Thymus (tissue), 11 donors: ENCODE measurements around the gene CACNA2D1. TPM values are rescaled to one million over a fixed set of nuclear protein-coding genes. Genes with fewer than 3 reads are reported as not detected.

Source experiments
- DNase-seq, 9 donors: peaks; one replicate each; pipeline ENCODE4 v3.0.0-alpha.2; 2013; ENCODE audit warnings: low spot score in 9 of 9, low read depth in 6 of 9, missing footprints in 1 of 9
- H3K27ac ChIP-seq, 2 donors: one replicate each; pipeline ENCODE4 v1.5.1; 2013; ENCODE audit warnings: control low read depth in 1 of 2, low read depth in 1 of 2, low read length in 1 of 2, mild to moderate bottlenecking in 1 of 2, moderate library complexity in 1 of 2
- H3K27me3 ChIP-seq, 2 donors: one replicate each; pipeline ENCODE4 v1.5.1; 2013; ENCODE audit warnings: low read length in 1 of 2; ENCODE audit not compliant: control insufficient read depth in 2 of 2, insufficient read depth in 1 of 2
- H3K36me3 ChIP-seq, 2 donors: one replicate each; pipeline ENCODE4 v1.5.1; 2013; ENCODE audit warnings: low read length in 1 of 2, mild to moderate bottlenecking in 1 of 2, moderate library complexity in 1 of 2; ENCODE audit not compliant: control insufficient read depth in 2 of 2, insufficient read depth in 2 of 2
- H3K4me1 ChIP-seq, 2 donors: one replicate each; pipeline ENCODE4 v1.5.1; 2013; ENCODE audit warnings: low read length in 2 of 2; ENCODE audit not compliant: control insufficient read depth in 2 of 2, insufficient read depth in 2 of 2
- H3K4me3 ChIP-seq, 2 donors: one replicate each; pipeline ENCODE4 v1.5.1; 2013; ENCODE audit warnings: low read length in 2 of 2, control low read depth in 1 of 2, mild to moderate bottlenecking in 1 of 2
- H3K9me3 ChIP-seq, 2 donors: one replicate each; pipeline ENCODE4 v1.5.1; 2013; ENCODE audit warnings: low read length in 1 of 2, mild to moderate bottlenecking in 1 of 2; ENCODE audit not compliant: control insufficient read depth in 2 of 2, insufficient read depth in 1 of 2
- WGBS: extraction: QIAGEN DNeasy Blood & Tissue Kit; methylation state at CpG from one replicate; pipeline ENCODE4 v1.1.7; 2013; 5-methylcytosine and 5-hydroxymethylcytosine counted together
- polyA plus RNA-seq: library from polyadenylated mRNA; stranded (reverse); fragments of 200-250 nt; gene quantifications from one replicate; pipeline ENCODE4 v1.2.3, GENCODE V29; 2013
- total RNA-seq: library from RNA; stranded (reverse); fragments of 120-200 nt; gene quantifications from one replicate; pipeline ENCODE4 v1.2.4, GENCODE V29; 2013
- donor health status: healthy.

CACNA2D1 gene
- total and polyA plus RNA-seq, 2 donors = 5.7 to 8.4 TPM

GRCh38 chr7:82007315-82007714 is 436.3 kb downstream of the CACNA2D1 start:
- DNase-seq = no peak
- no peak overlapping the region for H3K4me3 ChIP-seq
- H3K4me1 ChIP-seq = no peaks in the 10 kb centered on the region
- no peaks in the 10 kb centered on the region for H3K9me3 ChIP-seq
- no peaks in the 10 kb centered on the region for H3K27me3 ChIP-seq
- no peaks in the 10 kb centered on the region for H3K36me3 ChIP-seq
- 96% methylated on average over 3 of the region's 3 CpGs for WGBS
- no peak overlapping the region for H3K27ac ChIP-seq

DNA sequence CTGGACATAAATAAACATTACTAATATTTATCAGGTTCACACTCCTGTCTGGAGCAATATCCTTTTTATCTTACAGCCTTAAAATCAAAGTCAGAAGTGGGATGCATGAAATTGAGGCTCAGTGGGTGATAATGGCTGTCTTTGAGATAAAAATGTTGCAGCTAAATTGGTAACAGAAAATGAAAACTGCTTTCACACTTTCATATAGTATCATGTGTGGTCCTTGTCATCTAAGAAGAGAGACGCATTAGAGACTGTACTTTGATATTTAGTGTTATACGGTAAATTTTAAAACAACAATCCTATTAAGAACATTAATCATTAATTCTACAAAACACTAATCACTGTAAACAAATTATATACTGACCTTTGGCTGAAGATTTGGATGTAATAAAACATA is 438.5 kb downstream of the CACNA2D1 start:
- H3K4me1 ChIP-seq = no peaks in the 10 kb centered on the region
- no peak for DNase-seq
- H3K27ac ChIP-seq = no peak overlapping the region
- no peaks in the 10 kb centered on the region for H3K36me3 ChIP-seq
- H3K9me3 ChIP-seq = no peaks in the 10 kb centered on the region
- no peak overlapping the region for H3K4me3 ChIP-seq
- no peaks in the 10 kb centered on the region for H3K27me3 ChIP-seq
- WGBS = 98% methylated on average over 2 of the region's 2 CpGs

DNA sequence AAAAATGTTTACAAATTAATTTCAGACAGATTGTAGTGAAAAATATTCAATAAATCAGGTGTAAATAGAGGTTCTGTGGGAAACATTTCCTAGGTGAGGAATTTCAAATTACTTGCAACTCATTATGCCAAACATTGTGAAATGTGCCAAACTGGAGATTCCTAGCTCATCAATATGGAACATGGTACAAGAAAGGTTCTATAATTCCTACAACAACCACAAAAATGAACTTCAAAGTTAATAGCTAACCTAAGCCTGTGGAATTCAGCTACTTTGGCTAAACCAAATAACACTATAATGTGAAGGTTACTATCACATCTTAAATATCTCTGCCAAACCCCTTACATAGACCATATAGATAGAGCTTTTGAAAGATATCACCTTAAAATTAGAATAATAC is 450.4 kb downstream of the CACNA2D1 start:
- Histone ChIP-seq H3K27me3 (no peaks in the 10 kb centered on the region), H3K9me3 (no peaks in the 10 kb centered on the region), H3K27ac (no peak overlapping the region), H3K4me1 (no peaks in the 10 kb centered on the region), H3K36me3 (no peaks in the 10 kb centered on the region), H3K4me3 (no peak overlapping the region)
- DNase-seq = no peak

GRCh38 chr7:81990395-81990794 is 453.2 kb downstream of the CACNA2D1 start:
- 96% methylated on average over 2 of the region's 2 CpGs for WGBS
- no peaks in the 10 kb centered on the region for H3K4me1 ChIP-seq

DNA sequence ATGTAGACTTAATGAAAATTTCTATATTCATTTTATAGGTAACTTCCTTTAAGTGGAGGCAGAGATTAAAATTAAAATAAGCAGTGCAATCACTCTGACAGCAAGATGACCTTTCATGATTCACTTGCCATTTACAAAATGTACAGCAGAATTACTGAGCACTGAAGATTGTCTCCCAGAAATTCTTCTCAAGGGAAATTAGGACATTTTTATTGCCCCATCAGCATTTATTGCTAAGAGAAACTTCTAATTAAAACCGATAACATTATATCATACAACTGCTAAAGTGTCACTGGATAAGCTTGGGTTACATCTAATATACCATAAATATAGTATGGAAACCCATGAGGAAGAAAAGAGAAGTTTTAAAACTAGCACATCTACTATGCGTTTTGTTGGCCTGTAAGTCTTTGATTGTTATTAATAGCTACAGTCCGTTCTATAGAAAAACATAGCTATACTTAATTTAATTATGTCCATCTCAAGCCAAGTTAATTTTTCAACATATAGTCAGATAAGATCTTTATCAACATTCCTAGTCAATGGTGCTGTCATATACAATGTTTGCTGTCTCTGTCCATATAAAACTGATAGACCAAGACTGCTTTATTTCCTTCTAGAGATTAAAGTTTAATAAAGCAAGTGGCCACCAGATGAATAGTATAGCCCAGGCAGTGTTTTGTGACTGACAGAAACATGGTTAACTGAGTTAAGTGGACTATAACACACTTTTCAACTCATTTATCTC is 456.7 kb downstream of the CACNA2D1 start:
- Histone ChIP-seq H3K36me3 (no peaks in the 10 kb centered on the region), H3K4me1 (no peaks in the 10 kb centered on the region), H3K27ac (no peak overlapping the region), H3K27me3 (no peaks in the 10 kb centered on the region), H3K9me3 (no peaks in the 10 kb centered on the region), H3K4me3 (no peak overlapping the region)
- WGBS = 96% methylated on average over 3 of the region's 3 CpGs
- no peak for DNase-seq

More at GRCh38 chr7:81990395-81990794, 453.2 kb downstream of the CACNA2D1 start:
- Histone ChIP-seq H3K36me3 (no peaks in the 10 kb centered on the region), H3K9me3 (no peaks in the 10 kb centered on the region), H3K27ac (no peak overlapping the region), H3K27me3 (no peaks in the 10 kb centered on the region), H3K4me3 (no peak overlapping the region)
- DNase-seq = no peak

- H3K27ac ChIP-seq = no peak overlapping the region
- no peaks in the 10 kb centered on the region for H3K27me3 ChIP-seq
- no peak overlapping the region for H3K4me3 ChIP-seq
- no peaks in the 10 kb centered on the region for H3K9me3 ChIP-seq
- 95% methylated on average over 3 of the region's 3 CpGs for WGBS
- no peak for DNase-seq
- no peaks in the 10 kb centered on the region for H3K4me1 ChIP-seq
- H3K36me3 ChIP-seq = no peaks in the 10 kb centered on the region
Observed at GRCh38 chr7:81983406-81983805, 460.2 kb downstream of the CACNA2D1 start.

DNA sequence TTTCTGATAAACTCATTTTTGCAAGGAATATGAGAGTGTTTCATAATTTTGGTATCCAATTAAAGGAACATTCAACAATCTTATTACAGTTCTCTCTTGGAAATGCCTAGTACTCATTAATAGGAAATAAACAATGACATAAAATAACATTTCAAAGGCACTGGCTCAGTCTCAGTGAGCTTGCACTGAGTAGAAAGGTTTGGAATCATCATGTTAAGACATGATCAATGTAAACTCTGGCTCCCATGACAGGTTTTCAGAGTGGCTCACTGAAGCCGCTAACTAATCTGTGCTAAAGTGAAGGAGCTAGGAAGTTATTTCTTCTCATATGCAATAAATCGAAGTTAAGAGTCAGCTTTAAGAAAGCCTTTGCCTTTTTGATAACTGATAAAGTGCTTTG is 470.5 kb downstream of the CACNA2D1 start:
- Histone ChIP-seq H3K27ac (no peak overlapping the region), H3K4me3 (no peak overlapping the region), H3K9me3 (no peaks in the 10 kb centered on the region), H3K27me3 (no peaks in the 10 kb centered on the region), H3K4me1 (no peaks in the 10 kb centered on the region), H3K36me3 (no peaks in the 10 kb centered on the region)
- WGBS = 97% methylated on average over 2 of the region's 2 CpGs
- DNase-seq = no peak

DNA sequence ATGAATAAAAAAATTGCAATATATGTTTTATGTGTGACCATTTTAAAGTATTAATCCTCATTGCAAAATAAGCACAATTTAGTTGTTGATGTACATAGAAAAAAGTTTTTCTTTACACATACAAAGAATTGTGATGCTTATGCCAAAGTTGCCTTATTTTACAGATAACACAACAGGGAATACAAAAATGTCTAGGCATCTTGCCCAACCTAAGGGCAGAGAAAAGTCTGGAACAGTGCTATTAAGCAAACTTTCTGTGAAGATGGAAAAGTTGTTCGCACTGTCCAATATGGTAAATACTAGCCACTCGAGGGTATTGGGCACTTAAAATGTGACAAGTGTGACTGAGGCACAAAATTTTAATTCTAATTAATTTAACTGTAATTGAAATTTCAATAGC is 483.6 kb downstream of the CACNA2D1 start:
- no peak for DNase-seq
- H3K4me3 ChIP-seq = no peak overlapping the region
- no peaks in the 10 kb centered on the region for H3K9me3 ChIP-seq
- no peaks in the 10 kb centered on the region for H3K4me1 ChIP-seq
- H3K27me3 ChIP-seq = no peaks in the 10 kb centered on the region
- H3K27ac ChIP-seq = no peak overlapping the region
- H3K36me3 ChIP-seq = no peaks in the 10 kb centered on the region
- 96% methylated on average over 2 of the region's 2 CpGs for WGBS

DNA sequence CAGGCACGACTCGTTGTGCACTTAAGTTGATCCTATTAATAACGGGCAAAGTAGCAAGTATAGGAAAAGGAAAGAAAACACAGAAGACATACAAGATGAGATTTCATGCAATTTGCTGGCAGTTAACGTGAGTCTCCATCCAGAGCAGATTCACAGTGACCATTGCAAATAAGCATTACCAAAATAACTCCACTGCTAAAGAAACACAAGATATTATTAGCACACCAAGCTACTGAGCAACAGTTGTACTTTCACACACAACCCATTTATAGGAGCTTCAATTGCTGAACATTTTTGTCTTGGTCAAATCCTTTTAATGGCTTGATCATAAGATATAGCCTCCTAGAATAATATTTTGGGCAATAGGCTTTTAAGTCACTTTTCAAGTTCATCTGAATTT is 486.1 kb downstream of the CACNA2D1 start:
- Histone ChIP-seq H3K9me3 (no peaks in the 10 kb centered on the region), H3K27me3 (no peaks in the 10 kb centered on the region), H3K27ac (no peak overlapping the region), H3K4me3 (no peak overlapping the region), H3K36me3 (no peaks in the 10 kb centered on the region), H3K4me1 (no peaks in the 10 kb centered on the region)
- 96% methylated on average over 4 of the region's 4 CpGs for WGBS
- no peak for DNase-seq
